SU-DHL-6 (cell line): ENCODE results near the gene NUDT7.

ENCODE experiments used
- H2AFZ ChIP-seq: fragments of 200-600 bp; sonication (generic); 2 replicates; pipeline ENCODE4 v1.6.1; 2014; ENCODE audit warnings: low read depth, mild to moderate bottlenecking, moderate library complexity, mixed read lengths, antibody characterized with exemption, low read length; ENCODE audit not compliant: severe bottlenecking
- H3F3A ChIP-seq: fragments of 200-600 bp; shearing (Covaris generic); 2 replicates; pipeline ENCODE4 v1.6.0; 2016; ENCODE audit warnings: antibody characterized with exemption, mild to moderate bottlenecking; ENCODE audit not compliant: insufficient read depth
- H3K27ac ChIP-seq: fragments of 200-600 bp; sonication (generic); 2 replicates; pipeline ENCODE4 v1.5.1; 2016; ENCODE audit warnings: low read depth, mild to moderate bottlenecking, low read length, moderate library complexity, mixed read lengths
- H3K27me3 ChIP-seq: fragments of 200-600 bp; sonication (generic), shearing (Covaris generic); 2 replicates; pipeline ENCODE4 v1.6.0; 2014; ENCODE audit warnings: mild to moderate bottlenecking, low read length
- H3K36me3 ChIP-seq: fragments of 200-600 bp; sonication (generic); 2 replicates; pipeline ENCODE4 v1.6.1; 2014; ENCODE audit warnings: mild to moderate bottlenecking, low read length, mixed read lengths
- H3K4me2 ChIP-seq: fragments of 300-600, 200-600 bp; shearing (Covaris generic), sonication (generic); 2 replicates; pipeline ENCODE4 v1.6.0; 2014; ENCODE audit warnings: low read length, low read depth, mild to moderate bottlenecking; ENCODE audit not compliant: poor library complexity, severe bottlenecking
- H3K4me3 ChIP-seq: fragments of 200-600 bp; sonication (generic); 2 replicates; pipeline ENCODE4 v1.5.1; 2014; ENCODE audit warnings: antibody characterized with exemption, low read length, mild to moderate bottlenecking, mixed read lengths; ENCODE audit not compliant: insufficient read depth, poor library complexity, severe bottlenecking
- H3K79me2 ChIP-seq: fragments of 200-600 bp; sonication (generic); 2 replicates; pipeline ENCODE4 v1.6.1; 2014; ENCODE audit warnings: mild to moderate bottlenecking, low read length, moderate library complexity; ENCODE audit not compliant: insufficient read depth
- H3K9ac ChIP-seq: fragments of 200-600 bp; sonication (generic); 2 replicates; pipeline ENCODE4 v1.7.0; 2014; ENCODE audit warnings: mild to moderate bottlenecking, low read length
- H3K9me2 ChIP-seq: fragments of 200-600 bp; sonication (generic); replicated peaks from 2 replicates; pipeline ENCODE4 v1.6.1; 2014; ENCODE audit warnings: low read length; ENCODE audit not compliant: insufficient read depth
- H3K9me3 ChIP-seq: fragments of 200-600 bp; sonication (generic); 2 replicates; pipeline ENCODE4 v1.6.1; 2014; ENCODE audit warnings: low read length, mixed read lengths; ENCODE audit not compliant: insufficient read depth
- H4K20me1 ChIP-seq: fragments of 200-600 bp; sonication (generic); 2 replicates; pipeline ENCODE4 v1.6.1; 2014; ENCODE audit warnings: low read depth, mild to moderate bottlenecking, antibody characterized with exemption, low read length, moderate library complexity, mixed read lengths
- CTCF ChIP-seq: fragments of 200-600 bp; sonication (generic); IDR thresholded peaks from one replicate; pipeline ENCODE4 v1.5.1; 2017; ENCODE audit warnings: antibody characterized with exemption, mild to moderate bottlenecking, low read length, moderate library complexity; ENCODE audit not compliant: insufficient read depth, poor library complexity, severe bottlenecking
- EZH2phosphoT487 ChIP-seq: fragments of 200-600 bp; sonication (generic), shearing (Covaris generic); conservative IDR thresholded peaks from 2 replicates; pipeline ENCODE4 v1.6.1; 2018; ENCODE audit warnings: mild to moderate bottlenecking, antibody characterized with exemption, low read length, moderate library complexity, mixed read lengths

NUDT7 gene

DNA sequence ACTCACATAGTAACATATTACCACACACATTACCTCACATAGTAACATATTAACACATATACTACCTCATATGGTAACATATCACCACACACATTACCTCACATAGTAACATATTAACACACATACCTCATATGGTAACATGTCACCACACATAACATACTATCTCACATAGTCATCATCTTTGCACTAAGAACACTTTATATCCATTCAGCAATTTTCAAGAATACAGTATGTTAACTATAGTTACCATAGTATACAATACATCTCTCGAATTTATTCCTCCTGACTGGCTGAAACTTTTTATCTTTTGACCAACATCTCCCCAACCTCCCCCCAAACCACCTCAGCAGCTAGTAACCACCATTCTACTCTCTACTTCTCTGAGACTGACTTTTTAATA is 7.6 kb downstream of the NUDT7 start:
- no peak overlapping the region for H2AFZ ChIP-seq
- no peak overlapping the region for H3K27ac ChIP-seq
- H3F3A ChIP-seq = no peaks in the 10 kb centered on the region
- H3K9ac ChIP-seq = no peak overlapping the region
- no peaks in the 10 kb centered on the region for H3K36me3 ChIP-seq
- no peak overlapping the region for H3K4me2 ChIP-seq
- H4K20me1 ChIP-seq = no peaks in the 10 kb centered on the region
- H3K4me3 ChIP-seq = no peak overlapping the region
- TF ChIP-seq CTCF (no peak), EZH2phosphoT487 (no peak)
- H3K27me3 ChIP-seq = no peaks in the 10 kb centered on the region
- no peaks in the 10 kb centered on the region for H3K9me3 ChIP-seq
- no peaks in the 10 kb centered on the region for H3K79me2 ChIP-seq
- no peaks in the 10 kb centered on the region for H3K9me2 ChIP-seq

DNA sequence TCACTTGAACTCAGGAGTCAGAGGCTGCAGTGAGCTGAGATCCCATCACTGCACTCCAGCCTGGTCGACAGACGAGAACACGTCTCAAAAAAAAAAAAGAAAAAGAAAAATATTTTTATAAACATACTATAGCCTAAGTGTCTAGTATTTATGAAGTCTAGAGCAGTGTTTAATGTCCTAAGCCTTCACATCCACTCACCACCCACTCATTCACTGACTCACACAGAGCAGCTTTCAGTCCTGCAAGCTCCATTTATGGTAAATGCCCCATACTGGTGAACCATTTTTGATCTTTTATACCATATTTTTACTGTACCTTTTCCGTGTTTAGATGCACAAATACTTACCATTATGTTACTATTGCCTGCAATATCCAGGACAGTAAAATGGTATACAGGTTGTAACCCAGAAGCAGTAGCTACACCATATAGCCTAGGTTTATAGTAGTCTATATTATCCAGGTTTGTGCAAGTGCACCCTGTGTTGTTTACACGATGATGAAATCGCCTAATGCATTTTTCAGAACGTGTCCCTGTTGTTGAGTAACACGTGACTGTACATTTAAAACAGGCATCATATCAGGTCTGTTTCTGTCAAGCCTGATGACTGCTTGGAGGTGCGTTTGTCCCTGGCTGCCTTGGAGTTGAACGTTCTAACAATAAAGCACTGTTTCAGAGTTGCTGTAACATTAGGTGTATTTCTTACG is 10.1 kb downstream of the NUDT7 start:
- no peaks in the 10 kb centered on the region for H3K9me2 ChIP-seq
- no peaks in the 10 kb centered on the region for H4K20me1 ChIP-seq
- no peak overlapping the region for H2AFZ ChIP-seq
- TF ChIP-seq CTCF (no peak), EZH2phosphoT487 (no peak)
- H3K9me3 ChIP-seq = no peaks in the 10 kb centered on the region
- H3K4me3 ChIP-seq = no peak overlapping the region
- no peak overlapping the region for H3K4me2 ChIP-seq
- H3F3A ChIP-seq = no peaks in the 10 kb centered on the region
- H3K27ac ChIP-seq = no peak overlapping the region
- no peaks in the 10 kb centered on the region for H3K36me3 ChIP-seq
- no peaks in the 10 kb centered on the region for H3K27me3 ChIP-seq
- no peaks in the 10 kb centered on the region for H3K79me2 ChIP-seq
- H3K9ac ChIP-seq = no peak overlapping the region

DNA sequence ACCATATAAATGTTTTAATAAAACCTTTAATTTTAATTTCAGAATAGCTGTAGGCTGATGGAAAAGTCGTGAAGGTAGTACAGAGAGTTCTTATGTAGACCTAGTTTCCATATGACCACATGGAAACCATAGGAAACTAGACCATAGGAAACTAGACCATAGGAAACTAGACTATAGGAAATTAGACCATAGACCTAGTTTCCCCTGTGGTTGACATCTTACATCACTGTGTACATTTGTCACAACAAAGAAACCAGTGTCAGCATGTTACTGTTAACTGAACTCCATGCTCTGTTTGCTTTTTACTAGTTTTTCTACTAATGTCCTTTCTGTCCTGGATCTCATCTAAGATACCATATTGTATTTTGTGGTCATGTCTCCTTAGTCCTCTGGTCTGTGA is 14.6 kb downstream of the NUDT7 start:
- Histone ChIP-seq H3K9ac (no peak overlapping the region), H3F3A (no peaks in the 10 kb centered on the region), H2AFZ (no peak overlapping the region), H3K79me2 (no peaks in the 10 kb centered on the region), H3K36me3 (no peaks in the 10 kb centered on the region), H3K27me3 (no peaks in the 10 kb centered on the region), H3K9me2 (no peaks in the 10 kb centered on the region), H3K27ac (no peak overlapping the region), H3K4me3 (no peak overlapping the region), H4K20me1 (no peaks in the 10 kb centered on the region), H3K4me2 (no peak overlapping the region), H3K9me3 (no peaks in the 10 kb centered on the region)
- TF ChIP-seq EZH2phosphoT487 = no peak
- TF ChIP-seq CTCF = no peak
